PFSK-1 (cell line): ENCODE measurements around the gene SUN5.

Experiments used
- FOXP2 ChIP-seq: optimal IDR thresholded peaks from 2 replicates; pipeline ENCODE3; 2011; ENCODE audit warnings: borderline replicate concordance, control low read depth, inconsistent platforms; ENCODE audit not compliant: insufficient read depth; ENCODE audit errors: extremely low read length, extremely low read depth
- POLR2AphosphoS5 ChIP-seq: IDR thresholded peaks from 2 replicates; pipeline ENCODE4 v1.6.1; 2012; ENCODE audit warnings: low read depth, mild to moderate bottlenecking, control low read depth, low read length, moderate library complexity
- REST ChIP-seq, 2 experiments: IDR thresholded peaks; 2 replicates each; pipeline versions ENCODE4 v1.6.1 to v1.8.0; 2011 to 2012; ENCODE audit warnings: low read depth in 2 of 2, low read length in 2 of 2, control low read depth in 1 of 2, inconsistent platforms in 1 of 2, mild to moderate bottlenecking in 1 of 2, moderate library complexity in 1 of 2; ENCODE audit not compliant: insufficient read depth in 1 of 2
- SIN3A ChIP-seq: IDR thresholded peaks from 2 replicates; pipeline ENCODE4 v1.6.1; 2012; ENCODE audit warnings: mild to moderate bottlenecking, low read length, moderate library complexity, borderline replicate concordance; ENCODE audit not compliant: insufficient read depth
- TAF1 ChIP-seq: IDR thresholded peaks from 2 replicates; pipeline ENCODE4 v1.6.1; 2012; ENCODE audit warnings: low read length, control low read depth, borderline replicate concordance; ENCODE audit not compliant: insufficient read depth

Gene SUN5

GRCh38 chr20:33034901-33035492 is 30.8 kb upstream of the SUN5 start:
- no peak for TF ChIP-seq SIN3A
- TF ChIP-seq POLR2AphosphoS5, result no peak

GRCh38 chr20:33034115-33034514 is 29.9 kb upstream of the SUN5 start:
- TF ChIP-seq TAF1 (no peak), FOXP2 (no peak), SIN3A (no peak), REST (IDR thresholded peaks at IDR 0.05; ENCODE audit: insufficient read depth in 1 of 2, low read depth in 2 of 2, low read length in 2 of 2) (no peak), POLR2AphosphoS5 (no peak)

- TF ChIP-seq FOXP2, result no peak
- no peak for TF ChIP-seq TAF1
- no peak for TF ChIP-seq SIN3A
- TF ChIP-seq POLR2AphosphoS5, result no peak
- TF ChIP-seq REST (IDR thresholded peaks at IDR 0.05; ENCODE audit: insufficient read depth in 1 of 2, low read depth in 2 of 2, low read length in 2 of 2), result no peak
Measured at GRCh38 chr20:33033381-33033780, 29.1 kb upstream of the SUN5 start.

- no peak for TF ChIP-seq SIN3A
- TF ChIP-seq POLR2AphosphoS5, result no peak
- TF ChIP-seq REST (IDR thresholded peaks at IDR 0.05; ENCODE audit: insufficient read depth in 1 of 2, low read depth in 2 of 2, low read length in 2 of 2), result no peak
- no peak for TF ChIP-seq FOXP2
- TF ChIP-seq TAF1, result no peak
Measured at GRCh38 chr20:33032555-33032954, 28.3 kb upstream of the SUN5 start.

GRCh38 chr20:33031531-33031930 is 27.3 kb upstream of the SUN5 start, which contains the start of gene BPIFB6:
Gene BPIFB6 (plus strand): TSS chr20:33031648. CDS start chr20:33031648, 0 bp downstream.
- TF ChIP-seq POLR2AphosphoS5 (no peak), TAF1 (no peak), REST (IDR thresholded peaks at IDR 0.05; ENCODE audit: insufficient read depth in 1 of 2, low read depth in 2 of 2, low read length in 2 of 2) (no peak), FOXP2 (no peak), SIN3A (no peak)
